Mesenteric fat pad (tissue), 1 donor: ENCODE measurements around the gene STK33. TPM values are rescaled to one million over a fixed set of nuclear protein-coding genes. Genes with fewer than 3 reads are reported as not detected.

Source experiments
- DNase-seq: peaks from one replicate; pipeline ENCODE4 v3.0.0-alpha.2; 2020; ENCODE audit warnings: low spot score
- total RNA-seq: library from RNA; stranded (reverse); fragmentation: NEBNext Ultra II Directional; extraction: Animal tissue kit (Norgen Biotek cat#: 25700); gene quantifications from one replicate; pipeline ENCODE4 v1.2.1, GENCODE V29; 2021
- donor health status: DM: yes; HTN: yes; CAD: no.

Gene STK33
- total RNA-seq, 1 donor from 2014 or later, result 1.3 TPM

DNA sequence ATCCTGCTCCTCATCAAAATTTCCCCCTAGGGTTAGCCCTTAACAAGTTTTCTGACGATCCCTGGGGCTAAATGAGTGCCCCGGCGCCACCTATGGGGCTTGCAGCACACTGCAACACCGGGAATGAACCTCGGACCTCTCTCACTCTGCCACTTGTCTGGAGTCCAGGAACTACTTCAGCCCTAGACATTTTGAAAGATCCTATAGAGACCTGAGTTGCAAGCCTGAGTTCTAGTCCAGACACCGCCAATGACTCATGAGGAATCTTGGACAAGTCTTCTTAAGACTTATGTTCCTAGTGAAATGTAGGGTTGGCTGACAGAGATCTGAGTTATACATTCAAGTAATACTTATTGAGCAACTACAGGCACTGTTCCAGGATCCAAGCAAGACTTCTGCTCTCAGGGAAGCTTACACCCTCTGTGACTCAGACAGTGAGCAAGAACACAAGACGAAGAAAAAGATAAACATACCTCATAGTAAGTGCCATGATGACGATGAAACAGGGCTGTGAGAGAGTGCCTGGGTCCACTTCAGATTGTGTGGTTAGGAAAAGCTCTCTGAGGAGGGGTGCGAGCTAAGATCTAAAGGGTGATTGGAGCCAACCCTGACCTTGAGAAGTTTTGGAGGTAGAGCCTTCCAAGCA is 10.2 kb upstream of the STK33 start:
- no peak for DNase-seq

- no peak for DNase-seq
Measured at GRCh38 chr11:8603696-8604077, 9.7 kb upstream of the STK33 start.

- no peak for DNase-seq
Measured at GRCh38 chr11:8601376-8602133, 7.5 kb upstream of the STK33 start.

- DNase-seq, result no peak
Measured at GRCh38 chr11:8598506-8598905, 4.5 kb upstream of the STK33 start.

GRCh38 chr11:8597182-8597581 is 3.2 kb upstream of the STK33 start:
- no peak for DNase-seq

DNA sequence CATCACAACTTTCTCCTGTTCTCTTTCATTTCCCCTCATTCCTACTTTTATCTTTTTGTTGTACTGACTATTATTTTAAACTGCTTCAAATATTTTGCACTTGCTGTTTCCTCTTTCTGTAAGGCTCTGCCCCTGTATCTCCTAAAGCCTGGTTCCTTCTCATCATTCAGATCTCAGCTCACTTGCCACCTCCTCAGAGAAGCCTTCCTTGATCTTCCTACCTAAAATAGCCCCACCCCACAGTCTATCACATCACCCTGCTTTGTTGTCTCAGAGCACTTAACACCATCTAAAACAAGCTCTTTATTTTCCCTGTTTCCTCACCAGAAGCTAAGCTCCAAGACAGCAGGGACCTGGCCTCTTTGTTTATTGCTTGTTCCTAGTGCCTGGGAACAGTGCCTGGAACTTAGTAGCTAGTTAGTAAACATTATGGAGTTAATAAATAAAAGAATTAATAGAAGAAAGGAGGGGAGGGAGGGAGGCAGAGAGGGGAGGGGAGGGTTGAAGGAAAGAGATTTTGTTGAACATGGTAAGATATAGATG is 2.5 kb upstream of the STK33 start:
- no peak for DNase-seq

DNA sequence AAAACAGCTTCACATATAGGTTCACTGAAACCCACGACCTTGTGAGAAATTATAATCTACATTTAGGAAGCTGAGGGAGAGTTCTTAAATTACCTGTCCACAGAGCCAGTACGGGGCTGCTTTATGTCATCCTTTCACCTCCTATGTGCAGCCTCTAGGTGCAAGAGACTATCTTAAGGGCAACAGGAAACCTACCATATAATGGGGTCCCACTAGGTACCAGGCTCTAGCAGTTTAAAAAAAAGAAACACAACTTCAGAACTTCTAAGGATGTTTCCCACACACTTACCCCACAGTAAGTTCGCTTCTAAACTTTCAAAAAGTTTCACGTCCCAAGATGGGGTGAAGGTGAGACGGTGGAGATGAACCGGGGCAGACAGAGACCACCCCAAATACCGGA is 573 bp downstream of the STK33 start:
- no peak for DNase-seq

GRCh38 chr11:8587915-8588314 is 6.1 kb downstream of the STK33 start:
- DNase-seq, result no peak

DNA sequence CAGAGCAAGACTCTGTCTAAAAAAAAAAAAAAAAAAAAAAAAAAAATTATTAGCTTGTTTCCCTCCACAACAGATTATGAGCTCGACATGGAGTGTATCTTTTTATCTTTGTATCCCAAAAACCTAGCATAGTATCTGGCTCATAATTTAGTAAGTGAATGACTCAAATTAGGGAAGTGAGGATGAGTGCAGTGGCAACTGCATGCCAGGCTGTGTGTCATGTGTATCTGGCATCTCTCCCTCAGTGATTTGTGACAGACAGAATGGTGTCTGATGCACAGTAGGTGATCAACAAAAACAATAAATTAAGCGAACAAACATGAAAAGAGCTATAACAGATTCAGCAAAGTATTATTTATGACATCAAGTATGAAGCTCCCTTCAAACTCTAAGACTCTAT is 7.2 kb downstream of the STK33 start:
- no peak for DNase-seq

DNA sequence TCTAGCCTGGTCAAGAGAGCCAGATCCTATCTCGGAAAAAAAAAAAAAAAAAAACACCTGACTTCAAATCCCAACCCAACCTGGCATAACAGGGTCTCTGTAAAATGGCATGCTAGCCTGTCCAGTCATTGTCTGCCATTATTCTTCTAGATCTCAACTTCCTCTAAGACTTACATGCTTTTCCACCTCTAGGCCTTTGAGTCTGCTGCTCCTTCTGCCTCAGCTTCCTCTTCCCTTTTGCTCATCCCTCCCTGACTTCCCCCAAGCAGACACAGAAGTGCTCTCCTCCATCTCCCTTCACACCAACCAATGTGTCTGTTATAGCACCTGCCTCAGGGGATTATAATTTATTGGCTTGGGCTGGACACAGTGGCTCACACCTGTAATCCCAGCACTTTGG is 7.8 kb downstream of the STK33 start:
- DNase-seq, result no peak

- DNase-seq, result no peak
Measured at GRCh38 chr11:8584511-8584910, 9.5 kb downstream of the STK33 start.

DNA sequence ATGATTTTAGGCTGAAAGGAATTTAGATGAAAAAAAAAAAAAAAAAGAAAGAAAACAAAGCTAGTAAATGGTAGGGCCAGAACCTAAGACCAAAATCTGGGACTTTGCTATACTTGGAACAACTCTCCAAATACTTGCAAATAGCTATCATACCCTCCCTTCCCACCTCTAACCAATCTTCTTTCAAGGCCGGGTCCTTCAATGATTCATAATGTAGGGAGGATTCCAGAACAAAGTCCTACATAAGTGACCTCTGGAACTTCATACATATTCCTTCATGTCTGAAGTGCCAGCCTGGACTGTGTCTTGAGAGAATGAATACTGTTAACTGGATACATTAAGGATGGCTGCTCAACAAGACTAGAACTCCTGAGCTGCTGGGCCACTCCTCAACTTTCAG is 9.9 kb downstream of the STK33 start:
- DNase-seq, result no peak

- no peak for DNase-seq
Measured at GRCh38 chr11:8581300-8581699, 12.7 kb downstream of the STK33 start.

- no peak for DNase-seq
Measured at GRCh38 chr11:8577791-8578581, 16.0 kb downstream of the STK33 start.

DNA sequence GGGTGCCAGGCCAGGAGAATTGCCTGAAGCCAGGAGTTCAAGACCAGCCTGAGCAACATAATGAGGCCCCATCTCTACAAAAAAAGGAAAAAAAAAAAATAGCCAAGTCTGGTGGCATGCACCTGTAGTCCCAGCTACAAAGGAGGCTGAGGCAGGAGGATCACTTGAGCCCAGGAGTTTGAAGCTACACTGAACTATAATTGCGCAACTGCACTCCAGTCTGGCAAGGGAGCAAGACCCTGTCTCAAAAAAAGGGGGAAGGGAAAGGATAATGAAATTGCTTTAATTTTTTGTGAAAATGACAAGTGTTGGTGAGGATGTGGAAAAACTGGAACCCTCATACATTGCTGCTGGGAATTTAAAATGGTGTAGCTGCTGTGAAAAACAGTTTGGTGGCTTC is 19.2 kb downstream of the STK33 start:
- no peak for DNase-seq

GRCh38 chr11:8573777-8574176 is 20.3 kb downstream of the STK33 start:
- DNase-seq, result no peak

DNA sequence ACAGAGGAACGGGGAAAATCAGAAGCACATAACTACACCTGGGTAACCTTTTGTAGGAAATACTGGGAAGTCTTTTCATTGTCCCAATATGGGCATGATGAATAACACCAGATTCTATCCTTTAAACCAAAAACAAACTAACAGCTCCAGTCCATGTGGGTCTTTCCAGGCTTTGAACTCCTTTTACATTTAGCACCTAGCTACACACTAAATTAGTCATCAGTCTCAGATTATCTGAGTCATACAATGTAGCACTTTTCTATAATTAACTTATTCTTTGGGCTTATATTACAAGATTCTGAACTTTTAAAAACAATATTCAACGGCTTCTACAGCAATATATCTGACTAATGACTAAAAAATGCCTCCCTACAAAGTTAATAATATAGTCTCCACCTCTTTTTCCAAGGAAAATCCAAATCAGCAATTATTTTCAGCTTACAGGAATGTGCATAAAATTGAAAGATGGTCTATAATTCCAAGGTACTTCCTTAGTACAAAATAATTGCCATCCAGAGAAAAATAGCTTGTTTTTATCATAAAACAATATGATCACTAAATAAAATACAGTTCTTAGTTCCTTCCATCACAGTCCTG is 26.3 kb downstream of the STK33 start:
- DNase-seq, result no peak

GRCh38 chr11:8566613-8567210 is 27.3 kb downstream of the STK33 start:
- no peak for DNase-seq

- no peak for DNase-seq
Measured at GRCh38 chr11:8564526-8564925, 29.5 kb downstream of the STK33 start.

- DNase-seq, result no peak
Measured at GRCh38 chr11:8561461-8561860, 32.6 kb downstream of the STK33 start.

DNA sequence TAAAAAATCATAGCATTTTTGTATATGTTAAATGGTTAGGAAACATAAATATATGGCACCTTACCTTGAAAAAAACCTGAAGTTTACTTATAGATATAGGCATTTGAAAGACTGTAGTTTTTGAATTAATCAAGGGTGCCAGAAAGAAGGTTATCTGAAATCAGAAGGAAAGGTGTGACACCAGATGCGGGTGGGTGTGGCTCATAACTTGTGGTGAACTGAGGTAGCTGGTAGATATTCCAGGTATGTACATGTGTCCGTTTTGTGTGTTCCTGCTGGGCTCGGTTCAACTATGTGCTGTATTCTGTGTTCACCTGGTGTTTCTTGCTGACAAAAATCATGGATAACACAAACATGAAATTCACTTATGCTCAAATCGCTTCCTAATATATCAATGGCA is 35.6 kb downstream of the STK33 start:
- no peak for DNase-seq
